ENCODE results near the gene DHRS7B. TPM values are rescaled to one million over a fixed set of nuclear protein-coding genes. Genes with fewer than 3 reads are reported as not detected.
"Not testable (repeated sequence)": the region's sequence is repeated elsewhere in the genome, so short reads cannot be mapped to it uniquely, and the experiment has no call there.

The DHRS7B gene
- total and polyA plus RNA-seq, 5 donors: 27.1 to 39.7 (median 32.3) TPM

DNA sequence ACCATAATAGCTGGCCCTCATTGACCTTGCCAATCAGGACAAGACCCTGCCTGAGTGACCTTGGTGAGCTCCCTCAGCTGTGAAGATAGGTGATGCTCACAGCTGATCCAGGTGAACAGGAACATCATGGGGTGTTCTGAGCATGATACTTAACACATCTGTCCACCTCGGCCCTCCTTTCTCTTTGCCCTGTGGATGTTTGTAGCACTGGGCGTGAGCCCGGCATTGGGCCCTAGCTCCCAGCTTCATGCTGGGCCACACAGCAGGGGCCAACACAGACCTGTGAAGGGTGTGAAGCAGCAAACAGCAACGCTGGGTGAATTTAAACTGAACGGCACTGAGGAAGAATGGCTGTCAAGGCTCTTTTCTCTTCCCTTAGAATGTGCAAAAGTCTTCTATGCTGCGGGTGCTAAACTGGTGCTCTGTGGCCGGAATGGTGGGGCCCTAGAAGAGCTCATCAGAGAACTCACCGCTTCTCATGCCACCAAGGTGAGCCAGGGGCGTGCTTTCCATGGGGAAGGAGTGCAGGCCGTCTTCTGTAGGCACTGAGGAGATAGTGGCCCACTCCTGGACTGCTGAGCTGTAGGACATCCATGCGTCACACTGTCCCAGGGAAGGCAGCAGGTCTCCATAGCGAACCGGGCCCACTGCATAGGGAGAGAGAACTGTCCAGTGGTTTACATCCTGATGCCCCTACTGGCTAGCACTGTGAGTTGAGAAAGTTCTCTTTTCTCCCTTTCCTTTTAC lies 51.3 kb downstream of the DHRS7B start:
- Histone ChIP-seq H3K4me1 (ENCODE audit: control insufficient read depth, insufficient read depth, low read length) (peaks cover 4% of the 10 kb centered on the region), H3K27ac (ENCODE audit: low read length) (no peak overlapping the region), H3K9me3 (ENCODE audit: control insufficient read depth, low read length) (no peaks in the 10 kb centered on the region), H3K4me3 (ENCODE audit: low read length) (no peak overlapping the region), H3K27me3 (ENCODE audit: control insufficient read depth, insufficient read depth) (no peaks in the 10 kb centered on the region)
- DNase-seq: no peak
- intact Hi-C loops (cut with DNase I): no loop called here
- no peak for ATAC-seq
- 91% methylated on average over 13 of the region's 13 CpGs for WGBS

DNA sequence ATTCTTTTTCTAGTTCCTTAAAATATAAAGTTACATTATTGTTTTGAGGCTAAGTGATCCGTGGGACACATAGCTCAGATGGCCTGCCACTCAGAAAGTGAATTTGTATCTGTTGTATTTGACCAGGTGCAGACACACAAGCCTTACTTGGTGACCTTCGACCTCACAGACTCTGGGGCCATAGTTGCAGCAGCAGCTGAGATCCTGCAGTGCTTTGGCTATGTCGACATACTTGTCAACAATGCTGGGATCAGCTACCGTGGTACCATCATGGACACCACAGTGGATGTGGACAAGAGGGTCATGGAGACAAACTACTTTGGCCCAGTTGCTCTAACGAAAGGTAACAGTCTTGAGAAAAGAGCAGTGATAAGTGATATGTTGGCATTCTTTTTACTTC lies 56.7 kb downstream of the DHRS7B start:
- Histone ChIP-seq H3K4me1 (ENCODE audit: control insufficient read depth, insufficient read depth, low read length) (peaks cover 6% of the 10 kb centered on the region), H3K9me3 (ENCODE audit: control insufficient read depth, low read length) (no peaks in the 10 kb centered on the region), H3K27ac (ENCODE audit: low read length) (no peak overlapping the region), H3K4me3 (ENCODE audit: low read length) (no peak overlapping the region), H3K27me3 (ENCODE audit: control insufficient read depth, insufficient read depth) (no peaks in the 10 kb centered on the region)
- DNase-seq: no peak
- intact Hi-C loops (cut with DNase I): no loop called here
- WGBS: 68% methylated on average over 5 of the region's 5 CpGs
- ATAC-seq: no peak

DNA sequence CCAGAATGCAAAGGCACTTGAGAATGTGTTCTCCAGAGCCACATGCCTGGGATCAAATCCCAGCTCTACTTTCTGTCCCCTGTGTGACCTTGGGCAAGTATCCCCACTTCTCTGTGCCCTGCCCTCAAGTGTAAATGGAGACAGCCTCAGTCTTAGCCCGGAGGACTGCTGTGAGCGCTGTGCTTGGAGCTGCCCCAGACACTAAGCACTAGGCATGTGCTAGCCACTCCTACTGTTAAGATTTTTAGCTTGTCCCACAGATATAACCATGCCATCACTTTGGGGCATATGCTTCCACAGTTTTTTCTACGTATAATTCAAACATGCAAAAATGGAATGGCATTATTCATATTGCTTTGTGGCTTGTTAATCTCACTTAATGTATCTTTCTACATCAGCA lies 57.8 kb downstream of the DHRS7B start:
- Histone ChIP-seq H3K4me3 (ENCODE audit: low read length) (no peak overlapping the region), H3K9me3 (ENCODE audit: control insufficient read depth, low read length) (no peaks in the 10 kb centered on the region), H3K27me3 (ENCODE audit: control insufficient read depth, insufficient read depth) (no peaks in the 10 kb centered on the region), H3K27ac (ENCODE audit: low read length) (no peak overlapping the region), H3K4me1 (ENCODE audit: control insufficient read depth, insufficient read depth, low read length) (peaks cover 6% of the 10 kb centered on the region)
- no peak for ATAC-seq
- intact Hi-C loops (cut with DNase I): no loop called here
- no peak for DNase-seq
- 85% methylated on average over 3 of the region's 3 CpGs for WGBS

DNA sequence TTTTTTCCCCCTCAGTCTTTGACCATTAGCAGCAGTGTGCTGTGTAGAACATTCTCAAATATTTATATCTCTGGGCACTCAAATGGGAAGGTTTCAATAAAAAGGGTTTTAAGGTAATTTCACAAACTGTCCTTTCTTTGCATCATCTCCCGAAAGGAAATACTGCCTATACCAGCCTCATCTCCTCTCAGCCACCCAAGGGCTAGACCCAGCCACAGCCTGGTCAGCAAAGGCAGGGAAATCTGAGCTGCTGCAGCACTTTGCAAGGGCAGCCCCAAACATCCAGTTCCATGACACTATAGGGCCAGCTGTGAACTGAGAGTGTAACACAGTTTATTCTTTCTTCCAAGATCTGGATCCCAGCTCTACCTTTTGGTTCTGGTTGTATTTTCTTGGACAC lies 58.3 kb downstream of the DHRS7B start:
- Histone ChIP-seq H3K27me3 (ENCODE audit: control insufficient read depth, insufficient read depth) (no peaks in the 10 kb centered on the region), H3K4me3 (ENCODE audit: low read length) (no peak overlapping the region), H3K27ac (ENCODE audit: low read length) (no peak overlapping the region), H3K9me3 (ENCODE audit: control insufficient read depth, low read length) (no peaks in the 10 kb centered on the region), H3K4me1 (ENCODE audit: control insufficient read depth, insufficient read depth, low read length) (peaks cover 6% of the 10 kb centered on the region)
- ATAC-seq (no peak), DNase-seq (no peak)
- intact Hi-C loops (cut with DNase I): no loop called here
- 98% methylated on average over 1 of the region's 1 CpG for WGBS

DNA sequence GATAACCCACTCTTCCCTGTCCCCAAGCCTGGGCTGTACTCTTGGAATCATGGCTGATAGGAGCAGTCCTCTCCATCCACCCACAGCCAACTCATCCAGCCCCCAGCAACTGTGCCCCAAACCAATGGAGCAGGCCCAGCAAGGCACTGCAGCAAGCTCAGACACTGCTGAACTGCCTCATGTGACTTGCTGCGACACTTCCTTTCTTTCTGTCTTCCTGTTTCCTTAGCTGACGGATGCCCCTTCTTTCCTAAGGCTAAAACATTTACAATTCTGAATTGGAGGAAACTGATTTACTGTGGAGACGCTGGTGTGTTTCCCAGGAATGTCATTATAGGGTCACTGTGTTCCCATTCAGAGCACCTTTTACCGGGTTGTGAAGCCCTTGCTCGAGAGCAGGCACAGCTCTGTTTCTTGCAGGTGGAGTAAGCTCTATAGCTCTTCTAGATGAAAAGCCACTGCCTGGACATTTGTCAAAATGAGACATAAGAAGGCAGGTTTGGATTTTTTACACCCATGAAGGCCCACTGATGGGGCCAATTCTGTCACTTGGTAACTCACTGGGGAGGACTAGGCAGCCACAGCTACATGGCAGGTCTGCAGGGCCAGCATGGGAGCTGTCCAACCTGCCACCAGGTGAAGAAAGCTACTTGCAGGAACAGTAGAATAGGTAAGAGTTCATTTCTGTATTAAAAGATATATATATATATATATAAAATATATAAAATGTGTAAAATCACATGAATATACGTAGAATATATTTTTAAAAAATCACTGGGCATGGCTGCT lies 59.8 kb downstream of the DHRS7B start:
- Histone ChIP-seq H3K4me3 (ENCODE audit: low read length) (no peak overlapping the region), H3K27ac (ENCODE audit: low read length) (peak overlapping the region; percentile 36), H3K27me3 (ENCODE audit: control insufficient read depth, insufficient read depth) (no peaks in the 10 kb centered on the region), H3K4me1 (ENCODE audit: control insufficient read depth, insufficient read depth, low read length) (peaks cover 6% of the 10 kb centered on the region), H3K9me3 (ENCODE audit: control insufficient read depth, low read length) (no peaks in the 10 kb centered on the region)
- intact Hi-C loops (cut with DNase I): no loop called here
- ATAC-seq (peak; percentile 27 to 36), DNase-seq (no peak)
- WGBS: 72% methylated on average over 6 of the region's 6 CpGs

DNA sequence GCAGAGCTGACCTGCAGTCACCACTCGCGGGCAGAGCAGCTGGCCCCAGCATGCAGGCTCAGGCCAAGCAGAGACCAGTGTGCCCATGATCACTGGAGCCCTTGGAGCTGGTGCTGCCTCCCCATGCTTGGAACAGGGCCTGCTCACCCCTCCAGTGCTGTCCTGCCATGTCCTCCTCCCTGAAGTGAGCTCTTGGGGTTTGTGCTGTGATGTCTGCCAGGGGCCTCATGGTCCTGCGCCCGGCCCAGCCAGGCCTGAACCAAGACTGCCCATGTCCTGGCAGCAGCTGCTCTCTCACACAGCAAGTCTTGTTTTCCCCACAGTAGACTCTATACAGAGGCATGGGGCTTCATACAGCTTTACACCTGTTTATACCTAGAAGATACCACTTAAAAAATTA lies 62.6 kb downstream of the DHRS7B start:
- intact Hi-C loops (cut with DNase I): no loop called here
- DNase-seq (no peak), ATAC-seq (peak in 1 of 2 donors; percentile 19)
- H3K9me3 ChIP-seq (ENCODE audit: control insufficient read depth, low read length): no peaks in the 10 kb centered on the region
- no peak overlapping the region for H3K4me3 ChIP-seq (ENCODE audit: low read length)
- peaks cover 3% of the 10 kb centered on the region for H3K4me1 ChIP-seq (ENCODE audit: control insufficient read depth, insufficient read depth, low read length)
- 95% methylated on average over 4 of the region's 4 CpGs for WGBS
- no peak overlapping the region for H3K27ac ChIP-seq (ENCODE audit: low read length)
- H3K27me3 ChIP-seq (ENCODE audit: control insufficient read depth, insufficient read depth): no peaks in the 10 kb centered on the region

DNA sequence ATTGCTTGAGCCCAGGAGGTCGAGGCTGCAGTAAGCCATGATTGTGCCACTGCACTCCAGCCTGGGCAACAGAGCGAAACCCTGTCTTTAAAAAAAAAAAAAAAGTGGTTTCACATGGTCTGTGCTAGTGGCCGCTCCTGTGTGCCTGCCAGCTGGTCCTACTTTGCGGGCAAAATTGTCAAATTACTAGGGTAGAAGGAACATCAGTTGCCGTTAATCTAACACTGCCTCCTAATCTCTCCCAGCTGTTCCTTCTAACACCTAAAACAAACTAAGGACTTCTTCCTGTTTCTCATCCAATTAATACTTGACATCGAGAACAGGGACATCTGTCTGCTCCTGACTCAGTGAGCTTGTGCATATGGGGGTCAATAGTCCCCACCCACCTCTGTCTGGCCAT lies 63.3 kb downstream of the DHRS7B start:
- Histone ChIP-seq H3K4me1 (ENCODE audit: control insufficient read depth, insufficient read depth, low read length) (peaks cover 5% of the 10 kb centered on the region), H3K27me3 (ENCODE audit: control insufficient read depth, insufficient read depth) (no peaks in the 10 kb centered on the region), H3K27ac (ENCODE audit: low read length) (no peak overlapping the region), H3K9me3 (ENCODE audit: control insufficient read depth, low read length) (no peaks in the 10 kb centered on the region), H3K4me3 (ENCODE audit: low read length) (no peak overlapping the region)
- ATAC-seq: no peak
- WGBS: 95% methylated on average over 6 of the region's 6 CpGs
- no peak for DNase-seq
- intact Hi-C loops (cut with DNase I): no loop called here

DNA sequence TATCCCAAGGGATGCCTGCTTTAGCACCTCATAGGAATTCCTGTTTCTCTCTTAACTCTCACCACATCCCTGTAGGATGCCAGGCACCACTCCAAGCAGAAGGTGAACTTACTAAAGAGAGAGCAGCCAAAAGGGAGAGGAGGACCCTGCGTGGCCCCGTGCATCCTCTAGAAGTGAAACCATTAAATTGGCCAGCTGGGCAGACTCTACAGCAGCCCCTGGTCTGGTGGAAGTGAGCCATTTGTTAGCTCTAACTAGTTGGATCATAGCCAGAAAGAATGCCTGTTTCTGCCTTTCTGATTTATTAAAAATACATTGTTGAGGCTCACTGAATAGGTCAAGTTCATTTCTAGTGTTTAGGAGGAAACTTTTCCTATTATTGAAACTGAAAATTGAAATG lies 64.9 kb downstream of the DHRS7B start:
- no peak for ATAC-seq
- WGBS: 48% methylated on average over 2 of the region's 2 CpGs
- H3K27ac ChIP-seq (ENCODE audit: low read length): no peak overlapping the region

DNA sequence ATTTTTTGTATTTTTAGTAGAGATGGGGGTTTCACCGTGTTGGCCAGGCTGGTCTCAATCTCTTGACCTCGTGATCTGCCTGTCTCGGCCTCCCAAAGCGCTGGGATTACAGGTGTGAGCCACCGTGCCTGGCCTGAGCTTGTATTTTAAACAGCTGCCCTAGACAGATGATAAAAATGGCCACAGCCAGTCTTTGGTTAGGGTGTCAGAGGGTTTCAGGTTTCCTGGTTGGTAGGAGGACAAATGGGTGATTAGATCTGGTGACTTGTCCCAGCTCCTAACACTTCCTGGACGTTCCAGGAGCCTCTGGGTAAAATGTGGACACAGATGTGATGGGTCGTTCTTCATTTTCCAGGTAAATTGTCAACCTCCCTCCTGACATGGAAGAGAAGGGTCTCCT lies 65.7 kb downstream of the DHRS7B start:
- H3K27me3 ChIP-seq (ENCODE audit: control insufficient read depth, insufficient read depth); H3K4me1 ChIP-seq (ENCODE audit: control insufficient read depth, insufficient read depth, low read length); DNase-seq; ATAC-seq; H3K27ac ChIP-seq (ENCODE audit: low read length); H3K9me3 ChIP-seq (ENCODE audit: control insufficient read depth, low read length); H3K4me3 ChIP-seq (ENCODE audit: low read length); intact Hi-C loops (cut with DNase I): not testable (repeated sequence)
- WGBS: 94% methylated on average over 7 of the region's 7 CpGs

More for the DNA sequence above, 64.9 kb downstream of the DHRS7B start:
- H3K4me1 ChIP-seq (ENCODE audit: control insufficient read depth, insufficient read depth, low read length): peaks cover 1% of the 10 kb centered on the region
- H3K9me3 ChIP-seq (ENCODE audit: control insufficient read depth, low read length): no peaks in the 10 kb centered on the region
- H3K27me3 ChIP-seq (ENCODE audit: control insufficient read depth, insufficient read depth): no peaks in the 10 kb centered on the region
- no peak overlapping the region for H3K4me3 ChIP-seq (ENCODE audit: low read length)
- intact Hi-C loops (cut with DNase I): no loop called here
- DNase-seq: no peak

DNA sequence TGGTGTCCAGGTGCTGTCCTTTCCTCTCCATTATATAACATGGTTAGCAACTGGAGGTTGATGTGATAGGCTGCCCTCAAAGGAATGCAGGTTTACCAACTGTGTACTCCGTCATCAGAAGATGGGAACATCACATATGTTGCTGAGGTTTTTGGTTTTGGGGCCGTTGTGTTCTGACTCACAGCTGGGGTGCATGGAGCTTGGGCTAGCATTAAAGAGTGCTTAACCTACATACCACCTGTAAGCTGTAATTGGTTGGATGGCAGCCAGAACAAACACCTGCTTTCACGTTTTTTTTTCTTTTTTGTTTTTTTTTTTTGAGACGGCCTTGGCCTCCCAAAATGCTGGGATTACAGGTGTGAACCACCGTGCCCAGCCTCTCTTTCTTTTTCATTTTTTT lies 66.3 kb downstream of the DHRS7B start:
- intact Hi-C loops (cut with DNase I): no loop called here
- 85% methylated on average over 5 of the region's 5 CpGs for WGBS
- H3K27me3 ChIP-seq (ENCODE audit: control insufficient read depth, insufficient read depth): no peaks in the 10 kb centered on the region
- no peak overlapping the region for H3K4me3 ChIP-seq (ENCODE audit: low read length)
- no peaks in the 10 kb centered on the region for H3K9me3 ChIP-seq (ENCODE audit: control insufficient read depth, low read length)
- H3K4me1 ChIP-seq (ENCODE audit: control insufficient read depth, insufficient read depth, low read length): peaks cover 1% of the 10 kb centered on the region
- H3K27ac ChIP-seq (ENCODE audit: low read length): no peak overlapping the region
- ATAC-seq: no peak
- DNase-seq: no peak

DNA sequence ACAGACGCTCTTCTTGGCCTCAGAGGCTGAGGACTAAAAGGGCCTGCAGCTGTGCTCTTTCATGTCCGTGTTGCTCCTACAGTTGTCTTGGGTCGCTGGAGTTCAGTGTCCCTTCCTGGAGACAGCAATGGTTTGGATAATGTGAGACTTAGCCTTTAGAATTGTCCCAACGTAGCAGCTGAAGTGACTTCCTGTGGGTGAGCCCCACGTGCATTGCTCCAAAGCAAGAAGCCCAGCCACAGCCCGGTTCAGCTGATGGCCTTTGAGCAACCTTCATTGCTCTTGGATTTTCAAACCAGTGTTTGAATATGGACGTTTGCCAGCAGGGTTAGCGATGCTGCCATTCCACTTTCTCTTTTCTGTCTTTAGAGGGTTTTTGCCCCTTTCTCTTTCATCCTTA lies 67.5 kb downstream of the DHRS7B start:
- H3K9me3 ChIP-seq (ENCODE audit: control insufficient read depth, low read length): no peaks in the 10 kb centered on the region
- peaks cover 3% of the 10 kb centered on the region for H3K4me1 ChIP-seq (ENCODE audit: control insufficient read depth, insufficient read depth, low read length)
- DNase-seq (no peak), ATAC-seq (peak; percentile 32)
- H3K4me3 ChIP-seq (ENCODE audit: low read length): no peak overlapping the region
- H3K27me3 ChIP-seq (ENCODE audit: control insufficient read depth, insufficient read depth): no peaks in the 10 kb centered on the region
- intact Hi-C loops (cut with DNase I): no loop called here
- H3K27ac ChIP-seq (ENCODE audit: low read length): no peak overlapping the region
- 29% methylated on average over 8 of the region's 8 CpGs for WGBS

Measured in right cardiac atrium (tissue), 5 donors.